ENCODE measurements around the gene BATF2. TPM values are rescaled to one million over a fixed set of nuclear protein-coding genes. Genes with fewer than 3 reads are reported as not detected.
A peak's percentile ranks its signal among the peaks of the same experiment; 100 is the strongest.

Gene BATF2
- total and polyA plus RNA-seq, 9 of the 15 experiments (the other 6 are each of a cell fraction or from before 2014, with no cell fraction given) = 1.7 to 8.9 (median 6.4) TPM

- no peak for TF ChIP-seq ZNF655 (CRISPR knock-in tag; IDR thresholded peaks at IDR 0.05)
- no peak for TF ChIP-seq MAX (CRISPR knock-in tag; IDR thresholded peaks at IDR 0.05)
- no peak for TF ChIP-seq SLC30A9 (CRISPR knock-in tag; IDR thresholded peaks at IDR 0.05)
- TF ChIP-seq ZBTB34 (CRISPR knock-in tag; IDR thresholded peaks at IDR 0.05) = no peak
- no peak for TF ChIP-seq ETV1 (tag; conservative IDR thresholded peaks at IDR 0.05; ENCODE audit: low read depth)
- TF ChIP-seq POU5F1 (IDR thresholded peaks at IDR 0.05; ENCODE audit: borderline replicate concordance, low read depth, low read length, partially characterized antibody) = no peak
- TF ChIP-seq BCOR (IDR thresholded peaks at IDR 0.05) = peak; percentile 67; the same call in 1 of the 2 replicates
- no peak for TF ChIP-seq STAT6 (CRISPR knock-in tag; IDR thresholded peaks at IDR 0.05)
- no peak for TF ChIP-seq MEF2D (tag; conservative IDR thresholded peaks at IDR 0.05; ENCODE audit: low read depth)
- TF ChIP-seq TAF15 (IDR thresholded peaks at IDR 0.05; ENCODE audit: low read depth, low read length) = no peak
- no peak for TF ChIP-seq HDAC1 (IDR thresholded peaks at IDR 0.05)
- TF ChIP-seq ZNF165 (CRISPR knock-in tag; IDR thresholded peaks at IDR 0.05; ENCODE audit: borderline replicate concordance) = no peak
- no peak for TF ChIP-seq KLF16 (IDR thresholded peaks at IDR 0.05)
- TF ChIP-seq SMARCC2 (IDR thresholded peaks at IDR 0.05; ENCODE audit: low read depth) = no peak
- no peak for TF ChIP-seq MAZ (CRISPR knock-in tag; conservative IDR thresholded peaks at IDR 0.05 in 1 of 2, IDR thresholded peaks at IDR 0.05 in 1 of 2)
- TF ChIP-seq ZNF586 (CRISPR knock-in tag; conservative IDR thresholded peaks at IDR 0.05) = no peak
- TF ChIP-seq PCBP1 (IDR thresholded peaks at IDR 0.05; ENCODE audit: low read depth, low read length, poor library complexity, severe bottlenecking) = no peak
- no peak for TF ChIP-seq ZBTB7A (IDR thresholded peaks at IDR 0.05; ENCODE audit: borderline replicate concordance, control insufficient read depth, low read depth, low read length)
- TF ChIP-seq PTTG1 (tag; IDR thresholded peaks at IDR 0.05; ENCODE audit: low read depth) = no peak
- TF ChIP-seq KLF1 (tag; IDR thresholded peaks at IDR 0.05) = no peak
- TF ChIP-seq ZBTB43 (CRISPR knock-in tag; IDR thresholded peaks at IDR 0.05) = no peak
- TF ChIP-seq KDM1A (IDR thresholded peaks at IDR 0.05) = peak; percentile 34 to 54; a peak in 3 of 4 replicates
- TF ChIP-seq PPARD (CRISPR knock-in tag; IDR thresholded peaks at IDR 0.05) = no peak
- no peak for TF ChIP-seq ZNF311 (CRISPR knock-in tag; IDR thresholded peaks at IDR 0.05)
Observed at GRCh38 chr11:65026810-65027209, 30.0 kb upstream of the BATF2 start (continued).
